Fibroblast of pulmonary artery (primary cell): ENCODE data around the gene NEBL.

ENCODE experiments used
- DNase-seq: peaks from one replicate; pipeline ENCODE4 v3.0.0-alpha.2; 2010; ENCODE audit warnings: low read depth
- H3K4me3 ChIP-seq: replicated peaks from 2 replicates; pipeline ENCODE4 v1.5.1; 2011; ENCODE audit warnings: low read depth, mild to moderate bottlenecking, control low read depth, low read length, moderate library complexity
- CTCF ChIP-seq: IDR thresholded peaks from 2 replicates; pipeline ENCODE4 v1.5.1; 2011; ENCODE audit warnings: mild to moderate bottlenecking, control low read depth, low read length, inconsistent platforms; ENCODE audit errors: missing control alignments

NEBL gene

GRCh38 chr10:20891338-20891714, 5.8 kb downstream of the NEBL start:
- no peak for TF ChIP-seq CTCF
- peak; percentile 81 for DNase-seq
- H3K4me3 ChIP-seq: no peak overlapping the region

- TF ChIP-seq CTCF: no peak
- DNase-seq: peak; percentile 64
- H3K4me3 ChIP-seq: no peak overlapping the region
Measured at GRCh38 chr10:20890491-20891337, 6.4 kb downstream of the NEBL start.

DNA sequence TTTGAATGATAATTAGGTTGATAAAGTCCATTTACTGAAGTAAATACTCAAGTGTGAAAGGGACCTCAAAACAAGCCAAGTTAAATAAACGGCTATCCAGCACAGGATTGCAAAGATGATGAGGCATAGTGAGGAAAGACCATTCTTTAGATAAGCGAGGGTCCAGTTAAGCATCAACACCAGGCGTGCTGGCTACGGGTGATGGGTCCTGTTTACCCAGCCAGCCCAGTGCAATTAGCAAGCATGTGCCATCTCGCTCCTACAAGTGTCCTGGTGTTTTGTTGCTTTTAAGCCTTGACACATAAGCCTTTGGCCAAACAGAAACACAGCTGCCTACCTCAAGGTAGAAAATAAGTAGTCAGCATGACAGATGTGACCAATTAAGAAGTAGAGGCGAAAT, 7.1 kb downstream of the NEBL start:
- no peak for TF ChIP-seq CTCF
- DNase-seq: peak; percentile 29

DNA sequence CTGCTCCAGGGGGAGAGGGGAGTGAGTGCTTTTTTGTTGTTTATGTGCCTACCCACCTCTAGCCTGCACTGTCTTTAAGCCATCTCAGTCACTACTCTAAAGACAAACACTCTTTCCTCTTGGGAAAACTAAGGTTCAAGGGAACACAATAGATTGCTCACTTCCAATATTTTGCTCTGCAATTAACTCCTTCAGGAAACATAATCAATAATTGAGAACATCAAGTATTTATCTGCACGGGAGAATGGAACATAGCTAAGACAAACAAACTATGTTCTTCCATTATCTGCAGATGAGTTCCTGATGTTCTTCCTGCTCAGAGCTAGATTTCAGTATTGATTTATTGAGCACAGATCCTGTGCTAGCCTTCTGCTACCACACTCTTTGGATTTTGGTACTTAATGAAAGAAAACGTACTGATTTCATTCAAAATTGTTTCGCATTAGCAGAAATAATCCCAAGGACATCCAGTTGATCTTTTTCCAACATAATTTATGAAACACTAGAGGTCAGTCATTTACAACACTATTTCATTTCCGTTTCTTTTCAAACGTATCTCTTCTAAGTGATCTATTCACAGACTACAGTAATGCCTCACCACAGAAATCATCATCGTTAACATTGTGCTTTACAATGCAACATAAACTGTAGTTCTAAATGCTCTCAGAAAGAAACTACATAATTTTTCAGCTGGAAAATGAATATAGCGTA, 8.3 kb downstream of the NEBL start:
- no peak overlapping the region for H3K4me3 ChIP-seq
- peak; percentile 40 for DNase-seq
- no peak for TF ChIP-seq CTCF

More for the DNA sequence above, 7.1 kb downstream of the NEBL start:
- no peak overlapping the region for H3K4me3 ChIP-seq

DNA sequence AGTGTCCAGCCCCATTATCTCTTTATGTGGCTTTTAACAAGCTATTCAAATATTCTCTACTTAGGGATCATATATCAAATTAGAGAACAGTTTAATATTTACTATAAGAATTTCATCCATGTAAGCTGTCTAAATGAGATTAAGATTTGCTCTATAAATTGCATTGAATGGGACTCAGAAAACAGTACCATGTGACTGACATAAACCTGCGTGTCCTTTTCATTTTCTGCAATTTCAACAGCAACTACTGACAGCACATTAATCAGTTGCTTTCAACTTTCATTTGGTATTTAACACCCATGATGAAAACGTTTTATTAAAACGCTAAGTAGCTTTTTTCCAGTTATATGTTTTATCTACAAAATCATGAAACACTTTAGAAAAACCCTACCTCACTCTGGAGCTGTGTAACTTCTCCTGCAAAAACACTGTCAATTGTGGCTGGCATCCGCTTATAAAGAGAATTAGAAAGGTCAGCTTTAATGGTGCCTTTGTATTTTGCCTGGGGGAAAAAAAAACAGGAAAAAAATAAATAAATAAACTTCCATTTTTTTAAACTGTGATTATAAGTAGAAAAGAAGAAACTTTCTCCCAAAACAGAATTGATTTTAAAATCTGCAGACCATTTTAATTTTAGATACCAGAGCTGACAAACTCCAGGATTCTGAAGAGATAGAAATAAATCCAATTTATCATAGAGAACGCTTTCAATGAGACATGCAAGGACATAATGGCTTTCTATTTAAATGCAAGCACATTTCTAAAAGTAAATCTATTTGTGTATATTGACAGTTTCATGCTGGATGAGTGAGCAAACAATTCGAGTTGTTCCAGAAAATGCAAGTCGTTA, 9.2 kb downstream of the NEBL start:
- no peak for DNase-seq
- H3K4me3 ChIP-seq: no peak overlapping the region
- no peak for TF ChIP-seq CTCF

GRCh38 chr10:20885678-20886077, 11.4 kb downstream of the NEBL start:
- peak; percentile 24 for DNase-seq
- no peak for TF ChIP-seq CTCF
- H3K4me3 ChIP-seq: no peak overlapping the region
